ENCODE results near the gene TP63.

Gene TP63

GRCh38 chr3:189822726-189823125 lies 191.5 kb downstream of the TP63 start:
- Histone ChIP-seq H3K27me3 (no peaks in the 10 kb centered on the region), H3K9me3 (no peaks in the 10 kb centered on the region), H3K4me2 (no peak overlapping the region), H3K27ac (no peak overlapping the region), H3K9ac (no peak overlapping the region), H3K36me3 (no peaks in the 10 kb centered on the region), H3K4me3 (no peak overlapping the region), H4K20me1 (no peaks in the 10 kb centered on the region), H3K4me1 (no peaks in the 10 kb centered on the region)
- TF ChIP-seq Cebpa-rat (IDR thresholded peaks at IDR 0.05): no peak

- TF ChIP-seq Cebpa-rat (IDR thresholded peaks at IDR 0.05): no peak
These were observed 193.6 kb downstream of the TP63 start for GRCh38 chr3:189824629-189825312.

GRCh38 chr3:189826566-189826965 lies 195.4 kb downstream of the TP63 start:
- no peak overlapping the region for H3K27ac ChIP-seq
- no peaks in the 10 kb centered on the region for H4K20me1 ChIP-seq
- H3K27me3 ChIP-seq: no peaks in the 10 kb centered on the region
- H3K36me3 ChIP-seq: no peaks in the 10 kb centered on the region
- no peak for TF ChIP-seq Cebpa-rat (IDR thresholded peaks at IDR 0.05)
- H3K9ac ChIP-seq: no peak overlapping the region
- H3K4me1 ChIP-seq: no peaks in the 10 kb centered on the region
- no peaks in the 10 kb centered on the region for H3K9me3 ChIP-seq
- H3K4me3 ChIP-seq: no peak overlapping the region
- no peak overlapping the region for H3K4me2 ChIP-seq

More at GRCh38 chr3:189824629-189825312, 193.6 kb downstream of the TP63 start:
- Histone ChIP-seq H3K36me3 (no peaks in the 10 kb centered on the region), H3K27me3 (no peaks in the 10 kb centered on the region), H3K27ac (no peak overlapping the region), H3K9me3 (no peaks in the 10 kb centered on the region), H3K9ac (no peak overlapping the region), H3K4me1 (no peaks in the 10 kb centered on the region), H3K4me3 (no peak overlapping the region), H4K20me1 (no peaks in the 10 kb centered on the region), H3K4me2 (no peak overlapping the region)

- Histone ChIP-seq H3K27me3 (no peaks in the 10 kb centered on the region), H3K9me3 (no peaks in the 10 kb centered on the region), H3K36me3 (no peaks in the 10 kb centered on the region), H3K27ac (no peak overlapping the region), H3K4me3 (no peak overlapping the region), H3K4me1 (no peaks in the 10 kb centered on the region), H3K4me2 (no peak overlapping the region), H4K20me1 (no peaks in the 10 kb centered on the region), H3K9ac (no peak overlapping the region)
- no peak for TF ChIP-seq Cebpa-rat (IDR thresholded peaks at IDR 0.05)
These were observed 195.9 kb downstream of the TP63 start for GRCh38 chr3:189827108-189827507.

- Histone ChIP-seq H4K20me1 (no peaks in the 10 kb centered on the region), H3K4me2 (no peak overlapping the region), H3K27me3 (no peaks in the 10 kb centered on the region), H3K27ac (no peak overlapping the region), H3K9me3 (no peaks in the 10 kb centered on the region), H3K9ac (no peak overlapping the region), H3K36me3 (no peaks in the 10 kb centered on the region), H3K4me1 (no peaks in the 10 kb centered on the region), H3K4me3 (no peak overlapping the region)
- TF ChIP-seq Cebpa-rat (IDR thresholded peaks at IDR 0.05): no peak
These were observed 199.2 kb downstream of the TP63 start for GRCh38 chr3:189830401-189830800.

GRCh38 chr3:189833266-189833665 lies 202.1 kb downstream of the TP63 start:
- Histone ChIP-seq H3K4me1 (no peaks in the 10 kb centered on the region), H3K27ac (no peak overlapping the region), H3K9ac (no peak overlapping the region), H3K4me3 (no peak overlapping the region), H3K4me2 (no peak overlapping the region), H3K36me3 (no peaks in the 10 kb centered on the region), H3K27me3 (no peaks in the 10 kb centered on the region), H3K9me3 (no peaks in the 10 kb centered on the region), H4K20me1 (no peaks in the 10 kb centered on the region)
- no peak for TF ChIP-seq Cebpa-rat (IDR thresholded peaks at IDR 0.05)

GRCh38 chr3:189833996-189834395 lies 202.8 kb downstream of the TP63 start:
- no peak for TF ChIP-seq Cebpa-rat (IDR thresholded peaks at IDR 0.05)
- Histone ChIP-seq H3K4me1 (no peaks in the 10 kb centered on the region), H3K9me3 (no peaks in the 10 kb centered on the region), H4K20me1 (no peaks in the 10 kb centered on the region), H3K27me3 (no peaks in the 10 kb centered on the region), H3K9ac (no peak overlapping the region), H3K4me3 (no peak overlapping the region), H3K4me2 (no peak overlapping the region), H3K27ac (no peak overlapping the region), H3K36me3 (no peaks in the 10 kb centered on the region)

GRCh38 chr3:189834462-189834861 lies 203.3 kb downstream of the TP63 start:
- TF ChIP-seq Cebpa-rat (IDR thresholded peaks at IDR 0.05): no peak
- no peaks in the 10 kb centered on the region for H3K27me3 ChIP-seq
- H3K4me3 ChIP-seq: no peak overlapping the region
- no peaks in the 10 kb centered on the region for H4K20me1 ChIP-seq
- H3K4me1 ChIP-seq: no peaks in the 10 kb centered on the region
- H3K36me3 ChIP-seq: no peaks in the 10 kb centered on the region
- no peak overlapping the region for H3K4me2 ChIP-seq
- H3K27ac ChIP-seq: no peak overlapping the region
- H3K9me3 ChIP-seq: no peaks in the 10 kb centered on the region
- H3K9ac ChIP-seq: no peak overlapping the region

- no peak overlapping the region for H3K4me3 ChIP-seq
- H3K27ac ChIP-seq: no peak overlapping the region
- no peak for TF ChIP-seq Cebpa-rat (IDR thresholded peaks at IDR 0.05)
These were observed 205.6 kb downstream of the TP63 start for GRCh38 chr3:189836795-189837194.

GRCh38 chr3:189838291-189838690 lies 207.1 kb downstream of the TP63 start:
- Histone ChIP-seq H4K20me1 (no peaks in the 10 kb centered on the region), H3K9me3 (no peaks in the 10 kb centered on the region), H3K9ac (no peak overlapping the region), H3K4me1 (no peaks in the 10 kb centered on the region), H3K27me3 (no peaks in the 10 kb centered on the region), H3K4me2 (no peak overlapping the region), H3K27ac (no peak overlapping the region), H3K4me3 (no peak overlapping the region), H3K36me3 (no peaks in the 10 kb centered on the region)
- no peak for TF ChIP-seq Cebpa-rat (IDR thresholded peaks at IDR 0.05)

More at GRCh38 chr3:189836795-189837194, 205.6 kb downstream of the TP63 start:
- Histone ChIP-seq H3K4me1 (no peaks in the 10 kb centered on the region), H3K36me3 (no peaks in the 10 kb centered on the region), H4K20me1 (no peaks in the 10 kb centered on the region), H3K9me3 (no peaks in the 10 kb centered on the region), H3K27me3 (no peaks in the 10 kb centered on the region), H3K4me2 (no peak overlapping the region), H3K9ac (no peak overlapping the region)

GRCh38 chr3:189839576-189839975 lies 208.4 kb downstream of the TP63 start:
- Histone ChIP-seq H3K9ac (no peak overlapping the region), H4K20me1 (no peaks in the 10 kb centered on the region), H3K4me3 (no peak overlapping the region), H3K36me3 (no peaks in the 10 kb centered on the region), H3K4me1 (no peaks in the 10 kb centered on the region), H3K4me2 (no peak overlapping the region), H3K9me3 (no peaks in the 10 kb centered on the region), H3K27me3 (no peaks in the 10 kb centered on the region), H3K27ac (no peak overlapping the region)
- TF ChIP-seq Cebpa-rat (IDR thresholded peaks at IDR 0.05): no peak
